Body of pancreas (tissue), 4 donors: ENCODE data around the gene CEP112.

ENCODE experiments used
- CTCF ChIP-seq, 7 experiments: fragments of 450-650 bp in 4 of 7; fragments of 200-600 bp in 3 of 7; sonication (generic) in 3 of 7; IDR thresholded peaks; one replicate each; pipeline ENCODE4 v1.5.1; 2016 to 2019; ENCODE audit warnings: antibody characterized with exemption in 7 of 7
- POLR2A ChIP-seq, 3 donors: fragments of 450-650 bp; IDR thresholded peaks; one replicate each; pipeline ENCODE4 v1.6.1; 2016; ENCODE audit warnings: antibody characterized with exemption in 3 of 3, mild to moderate bottlenecking in 2 of 3

GRCh38 chr17:65698381-65699061 lies 493.4 kb downstream of the CEP112 start:
- no peak for TF ChIP-seq CTCF (IDR thresholded peaks at IDR 0.05)
- TF ChIP-seq POLR2A (IDR thresholded peaks at IDR 0.05): no peak
